GM19193 (cell line): ENCODE data around the gene ALDH1A1.

Source experiments
- POLR2A ChIP-seq: IDR thresholded peaks from 4 replicates; pipeline ENCODE4 v1.6.1; 2011; ENCODE audit not compliant: insufficient read depth, insufficient read length; ENCODE audit errors: extremely low read depth

The ALDH1A1 gene

DNA sequence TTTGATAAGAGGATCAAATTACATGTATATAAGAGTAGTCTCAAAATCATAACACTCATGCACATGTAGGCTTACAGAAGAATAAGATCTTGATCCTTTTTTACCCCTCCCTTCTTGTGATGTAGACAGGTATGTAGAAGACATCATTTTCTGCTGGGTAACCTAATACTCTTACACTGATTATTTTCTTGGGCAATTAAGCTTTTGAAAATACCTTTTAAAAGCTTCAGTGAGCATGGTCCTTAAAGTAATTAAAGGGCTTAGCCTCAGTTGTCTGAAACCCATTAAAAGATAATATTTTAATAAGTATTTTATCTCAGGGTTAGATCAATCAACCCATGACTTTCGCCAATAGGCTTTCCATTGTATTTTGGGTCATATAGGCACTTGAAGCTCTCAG, 50.6 kb downstream of the ALDH1A1 start:
- TF ChIP-seq POLR2A: no peak

DNA sequence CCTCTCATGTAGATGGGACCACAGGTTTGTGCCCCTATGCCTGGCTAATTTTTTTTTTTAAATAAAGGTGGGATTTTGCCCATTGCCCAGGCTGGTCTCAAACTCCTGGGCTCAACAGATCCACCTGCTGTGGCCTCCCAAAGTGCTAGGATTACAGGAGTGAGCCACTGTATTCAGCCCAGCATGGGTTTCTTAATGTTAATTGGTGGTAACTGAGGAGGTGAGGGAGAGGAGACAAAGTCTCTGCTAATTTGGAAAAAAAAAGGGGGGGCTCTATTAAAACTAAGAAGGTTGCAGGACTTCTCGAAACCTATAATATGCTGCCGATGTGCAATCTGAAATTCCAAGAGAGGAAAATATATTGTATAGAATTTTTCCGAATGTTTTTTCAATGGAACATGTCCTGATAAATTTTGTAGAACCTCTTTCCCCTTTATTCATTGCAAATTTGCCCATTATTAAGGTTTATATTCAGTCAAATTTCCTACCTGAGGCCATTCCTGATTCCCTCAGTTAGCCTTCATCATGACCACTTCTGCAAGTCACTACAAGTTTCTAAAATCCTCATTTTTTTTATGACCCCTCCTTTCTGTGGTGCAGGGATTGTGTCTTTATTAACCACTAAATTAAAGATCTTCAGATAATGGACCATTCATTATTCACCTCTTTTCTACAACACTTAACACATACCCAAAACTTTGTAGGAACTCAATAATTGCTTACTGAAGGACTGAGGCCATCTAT, 52.9 kb downstream of the ALDH1A1 start:
- TF ChIP-seq POLR2A: no peak

DNA sequence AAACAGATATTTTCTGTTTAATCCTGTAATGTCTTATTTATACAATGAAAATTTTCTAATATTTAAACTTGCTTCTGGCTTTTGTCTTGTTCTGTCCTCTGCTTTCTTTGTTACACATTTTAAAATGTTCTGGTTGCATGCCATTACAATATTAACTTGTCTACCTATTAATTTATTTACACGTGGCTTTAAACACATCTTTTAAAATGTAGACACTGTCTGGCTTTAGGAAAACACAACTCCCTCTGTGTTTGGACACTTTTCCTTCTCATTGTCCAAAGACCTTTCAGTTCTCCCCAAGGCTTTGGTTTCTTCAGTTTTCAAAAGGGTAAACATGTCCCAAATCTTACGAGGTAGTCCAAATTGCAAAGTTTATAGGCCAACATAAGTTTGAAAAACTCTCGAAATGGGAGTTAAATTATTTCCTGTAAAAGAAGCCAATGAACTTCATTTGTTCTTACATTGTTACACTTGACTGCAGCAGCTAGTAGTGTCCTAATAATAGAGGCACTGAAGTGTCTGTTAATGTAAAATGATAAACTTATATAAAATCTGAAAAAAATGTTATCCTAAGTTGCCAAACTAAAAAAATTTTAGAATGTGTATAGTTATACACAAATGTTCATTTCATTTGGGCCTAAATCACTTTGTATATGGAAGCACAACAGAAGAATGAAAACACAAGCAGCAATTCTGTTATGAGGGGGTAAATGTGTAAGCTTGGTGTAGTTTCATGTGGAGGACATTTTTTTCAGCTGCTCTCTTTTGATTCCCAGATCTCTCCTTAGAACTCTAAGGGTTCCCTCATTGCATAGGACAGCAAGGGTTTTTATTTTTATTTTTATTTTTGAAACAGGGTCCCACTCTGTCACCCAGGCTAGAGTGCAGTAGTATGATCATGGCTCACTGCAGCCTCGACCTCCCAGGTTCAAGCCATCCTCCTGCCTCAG, 53.8 kb downstream of the ALDH1A1 start:
- no peak for TF ChIP-seq POLR2A

DNA sequence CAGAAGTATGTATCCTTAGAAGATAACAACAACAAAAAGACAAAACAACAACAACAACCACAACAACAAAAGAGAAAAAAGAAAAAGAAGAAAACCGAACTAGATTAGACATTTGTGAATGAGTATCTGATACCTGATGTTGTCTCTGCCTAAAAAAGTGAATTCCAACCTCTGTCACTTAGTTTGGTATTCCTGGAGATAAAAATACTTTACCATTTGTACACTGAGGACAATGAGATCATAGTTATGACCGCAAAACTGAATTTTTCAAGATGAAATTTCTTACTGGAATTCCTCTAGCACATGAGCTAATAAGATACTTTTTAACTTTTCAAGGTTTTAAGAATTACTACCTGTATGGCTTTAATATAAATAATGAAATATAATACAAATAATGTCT, 54.5 kb downstream of the ALDH1A1 start:
- TF ChIP-seq POLR2A: no peak

DNA sequence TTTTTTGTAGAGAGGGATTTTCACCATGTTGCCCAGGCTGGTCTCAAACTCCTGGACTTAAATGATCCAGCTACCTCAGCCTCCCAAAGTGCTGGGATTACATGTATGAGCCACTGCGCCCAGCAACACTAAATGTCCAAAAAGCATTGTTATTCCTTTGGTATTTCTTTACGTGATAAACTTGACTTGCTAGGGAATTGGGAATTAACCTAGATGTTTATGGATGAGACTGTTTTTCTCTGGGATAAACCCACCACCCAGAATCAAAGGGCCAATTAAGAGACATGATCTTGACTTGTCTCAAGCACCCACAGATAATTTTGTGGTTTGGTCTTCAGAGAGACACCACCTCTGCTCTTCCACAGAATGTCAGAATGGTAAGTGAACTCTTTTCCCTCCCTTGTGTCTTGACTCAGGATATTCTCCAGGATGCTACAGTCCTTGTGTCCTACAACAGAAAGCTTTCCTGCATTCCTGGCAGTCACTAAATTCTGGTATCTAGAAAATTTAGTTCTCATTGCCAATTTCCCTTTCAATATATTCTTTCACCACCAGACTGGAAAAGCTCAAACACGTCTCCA, 55.7 kb downstream of the ALDH1A1 start:
- no peak for TF ChIP-seq POLR2A

DNA sequence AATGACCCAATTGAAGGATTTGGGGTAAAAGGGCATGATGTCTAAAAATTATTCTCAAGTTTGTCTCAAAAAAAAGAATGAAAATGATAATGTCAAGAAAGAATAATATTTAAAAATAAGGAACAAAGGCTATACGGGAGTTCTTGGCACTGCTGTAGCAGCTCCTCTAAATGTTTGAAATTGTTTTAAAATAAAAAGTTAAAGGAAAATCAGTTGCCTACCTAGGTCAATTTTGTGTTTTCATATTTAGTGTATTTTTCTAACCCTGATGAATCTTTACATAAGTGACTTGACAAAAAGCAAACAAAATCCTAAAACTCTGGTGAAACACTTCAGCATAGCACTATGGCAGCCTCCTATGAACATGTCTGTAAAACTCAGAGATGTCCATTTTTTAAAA, 56.4 kb downstream of the ALDH1A1 start:
- TF ChIP-seq POLR2A: no peak

DNA sequence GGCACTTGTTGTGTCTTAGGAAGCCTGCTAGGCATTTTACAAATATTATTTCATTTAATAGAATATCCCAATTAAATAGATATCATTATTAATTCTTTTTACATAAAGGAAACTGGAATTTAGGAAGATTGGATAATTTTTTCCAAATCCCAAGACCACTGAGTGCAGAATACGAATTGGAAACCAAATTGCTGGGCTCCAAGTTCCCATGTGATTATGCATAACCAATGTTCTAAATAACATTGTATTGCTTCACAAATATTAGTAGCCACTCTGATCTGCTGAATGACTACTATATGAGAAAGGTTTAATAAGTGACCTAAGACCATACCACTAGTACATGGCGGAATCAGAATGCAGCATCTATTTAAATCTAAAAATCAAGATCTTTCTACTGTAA, 57.7 kb downstream of the ALDH1A1 start:
- no peak for TF ChIP-seq POLR2A

DNA sequence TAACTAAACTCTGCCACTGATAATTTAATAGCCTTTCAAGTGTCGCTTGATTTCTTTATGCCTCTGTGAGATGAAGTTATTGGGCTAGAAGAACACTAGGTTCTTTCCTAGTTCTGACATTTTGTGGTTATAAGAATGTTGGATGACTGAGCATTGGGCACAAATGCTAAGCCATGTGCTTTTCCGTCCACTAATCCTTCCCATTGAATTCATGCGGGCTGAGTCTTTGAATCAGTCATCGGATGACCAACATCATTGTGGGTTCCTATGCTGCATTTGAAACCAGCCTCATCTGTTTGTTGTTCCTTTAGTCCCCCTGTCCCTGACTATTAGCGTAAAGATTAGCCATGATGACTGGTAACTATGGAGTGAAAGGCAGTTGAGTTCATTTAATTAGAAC, 58.5 kb downstream of the ALDH1A1 start:
- no peak for TF ChIP-seq POLR2A

DNA sequence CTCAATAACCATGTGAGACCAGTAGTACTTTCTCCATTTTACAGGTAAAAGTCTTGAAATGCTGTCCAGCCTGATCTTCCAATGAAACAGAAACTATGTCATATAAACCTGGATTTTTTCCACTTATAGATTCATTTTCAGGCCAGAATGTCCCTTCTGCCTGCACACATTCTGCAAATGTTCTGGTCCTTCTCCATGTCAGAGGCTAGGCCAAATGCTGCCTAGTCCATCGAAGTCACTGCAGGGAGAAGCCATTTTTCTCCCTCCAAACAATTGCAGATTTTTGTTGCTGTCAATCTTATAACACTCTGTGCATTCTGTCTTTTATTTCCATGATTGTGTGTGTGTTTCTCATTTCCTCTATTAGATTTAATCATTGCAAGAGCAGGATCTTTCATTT, 59.4 kb downstream of the ALDH1A1 start:
- no peak for TF ChIP-seq POLR2A

DNA sequence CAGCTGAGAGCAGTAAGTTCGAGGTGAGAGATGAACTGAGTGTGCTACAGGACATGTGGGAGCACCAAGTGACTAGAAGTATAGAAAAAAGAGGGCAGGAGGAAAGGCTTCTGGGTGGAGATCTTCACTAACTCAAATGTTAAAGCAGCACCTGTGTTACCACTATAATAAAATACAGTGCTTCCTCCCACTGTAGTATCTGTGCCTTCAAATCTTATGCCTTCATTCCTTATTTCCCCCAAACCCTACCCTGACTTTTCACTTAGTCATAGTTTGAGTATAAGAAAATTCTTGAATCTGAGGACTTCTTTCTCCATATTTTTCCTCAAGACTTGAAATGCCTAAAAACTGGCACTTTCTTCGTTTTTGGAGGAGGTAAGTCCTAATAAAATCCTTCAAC, 61.8 kb downstream of the ALDH1A1 start:
- no peak for TF ChIP-seq POLR2A

DNA sequence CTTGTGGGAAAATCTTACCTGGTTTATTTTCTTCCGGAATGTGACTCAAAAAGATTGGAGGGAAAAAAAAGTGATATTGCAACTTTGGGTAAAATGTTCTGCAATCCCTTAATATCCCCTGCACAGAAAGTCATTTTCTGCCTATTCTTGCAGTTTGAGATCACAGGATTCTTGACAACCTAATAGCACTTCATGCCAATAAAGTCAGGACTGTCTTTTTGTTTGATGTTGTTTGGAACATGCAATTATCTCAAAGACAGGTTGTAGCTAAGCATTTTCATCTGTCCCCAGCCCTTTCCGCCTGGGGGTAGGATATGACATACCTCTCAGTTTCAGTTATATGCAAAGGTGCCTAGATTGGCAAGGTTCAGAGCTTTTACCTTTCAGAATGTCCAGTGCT, 63.9 kb downstream of the ALDH1A1 start:
- TF ChIP-seq POLR2A: no peak

DNA sequence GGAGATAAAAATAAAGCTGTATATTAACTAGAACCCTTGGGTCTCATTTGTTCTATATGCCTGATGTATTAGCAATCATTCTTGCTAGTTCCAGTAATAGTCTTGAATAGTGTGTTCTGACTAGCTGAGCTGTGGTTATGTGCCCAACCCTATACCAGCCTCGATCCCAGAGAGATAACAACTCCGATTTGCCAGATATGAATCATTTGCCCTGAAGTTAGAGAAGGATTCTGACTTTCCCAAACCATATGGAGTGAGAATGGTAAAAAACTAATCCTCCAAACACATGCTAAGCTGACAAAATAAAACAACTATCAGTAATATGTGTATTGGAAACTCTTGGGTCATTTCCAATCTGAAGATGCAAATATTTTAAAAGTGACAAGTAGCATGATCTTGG, 64.8 kb downstream of the ALDH1A1 start:
- no peak for TF ChIP-seq POLR2A

DNA sequence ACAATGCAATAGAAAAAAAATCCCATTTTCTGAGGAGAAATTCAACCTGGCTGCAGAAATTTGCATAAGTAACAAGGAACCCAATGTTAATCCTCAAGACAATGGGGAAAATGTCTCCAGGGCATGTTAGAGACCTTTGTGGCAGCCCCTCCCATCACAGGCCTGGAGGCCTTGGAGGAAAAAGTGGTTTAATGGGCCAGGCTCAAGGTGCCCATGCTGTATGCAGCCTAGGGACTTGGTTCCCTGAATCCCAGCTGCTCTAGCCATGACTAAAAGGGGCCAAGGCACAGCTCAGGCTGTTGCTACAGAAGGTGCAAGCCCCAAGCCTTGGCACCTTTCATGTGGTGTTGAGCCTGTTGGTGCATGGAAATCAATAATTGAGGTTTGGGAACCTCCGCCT, 66.5 kb downstream of the ALDH1A1 start:
- TF ChIP-seq POLR2A: no peak

DNA sequence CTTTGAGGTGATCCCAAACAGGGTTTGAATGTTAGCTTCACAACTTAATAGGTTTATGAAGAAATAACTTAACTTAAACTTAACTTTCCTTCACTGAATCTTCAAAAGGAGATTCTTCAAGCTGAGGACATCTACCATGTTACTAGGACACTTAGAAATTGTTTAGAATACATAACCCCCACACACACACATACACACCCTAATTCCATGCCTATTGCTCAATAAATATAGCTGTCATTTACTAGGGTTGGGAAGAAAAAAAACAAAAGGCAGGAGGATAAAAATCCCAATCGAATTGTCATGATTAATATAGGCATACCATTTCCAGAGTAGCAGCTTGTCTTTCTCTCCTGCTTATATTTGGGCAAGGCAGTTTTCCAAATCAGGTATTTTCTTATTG, 68.3 kb downstream of the ALDH1A1 start:
- no peak for TF ChIP-seq POLR2A

DNA sequence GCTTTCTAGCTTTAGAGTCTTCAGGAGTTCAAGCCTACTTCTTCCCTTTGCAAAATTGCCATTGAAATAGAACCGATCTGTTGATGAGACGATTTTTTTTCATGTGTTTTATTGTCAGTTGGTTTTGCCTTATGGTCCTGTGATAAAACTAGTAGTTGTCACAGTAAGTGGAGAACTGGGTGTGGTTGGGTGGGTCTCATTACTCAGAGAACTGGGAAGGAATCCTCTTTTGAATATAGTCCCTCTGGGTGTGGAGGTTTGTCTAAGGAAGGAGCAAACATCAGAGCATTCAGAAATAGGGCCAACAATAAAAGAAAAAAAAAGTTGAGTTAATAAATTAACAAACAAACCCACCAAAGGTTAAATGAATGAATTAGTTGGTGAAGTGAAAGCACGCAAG, 69.0 kb downstream of the ALDH1A1 start:
- TF ChIP-seq POLR2A: no peak
